Measurements from ENCODE around the gene ZNF275.
"Not testable (repeated sequence)": the region's sequence is repeated elsewhere in the genome, so short reads cannot be mapped to it uniquely, and the experiment has no call there.

Gene ZNF275

GRCh38 chrX:153333821-153334653 lies at the start of gene ZNF275:
Gene ZNF275 (plus strand): TSS chrX:153334153. CDS start chrX:153336680, 2,527 bp downstream.
- DNase-seq, result peak; percentile 83

GRCh38 chrX:153285678-153286077 lies 48.3 kb upstream of the ZNF275 start:
- DNase-seq, result not testable (repeated sequence)

- not testable (repeated sequence) for DNase-seq
Observed at GRCh38 chrX:153288807-153289206, 45.1 kb upstream of the ZNF275 start.

- not testable (repeated sequence) for DNase-seq
Observed at GRCh38 chrX:153293485-153294071, 40.4 kb upstream of the ZNF275 start.

GRCh38 chrX:153297376-153297775 lies 36.6 kb upstream of the ZNF275 start:
- no peak for DNase-seq

- no peak for DNase-seq
Observed at GRCh38 chrX:153299855-153300254, 34.1 kb upstream of the ZNF275 start.

DNA sequence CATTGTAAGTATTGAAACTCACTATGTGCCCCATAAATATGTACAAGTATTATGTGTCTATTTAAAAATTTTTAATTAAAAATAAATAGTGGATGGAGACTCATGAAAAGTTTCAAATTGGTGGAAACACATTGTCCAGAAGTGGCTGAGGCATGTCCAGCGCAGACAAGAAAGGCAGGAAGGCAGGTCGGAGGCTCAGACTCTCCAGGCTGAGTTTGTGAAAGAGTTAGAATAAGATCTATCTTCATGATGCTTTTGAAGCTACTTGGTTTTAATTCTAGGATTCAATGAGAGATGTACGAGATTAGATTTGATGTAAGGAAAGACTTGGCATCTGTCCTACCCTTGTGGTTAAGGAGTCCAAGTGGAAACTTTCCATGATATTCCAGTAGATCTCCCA lies 32.2 kb upstream of the ZNF275 start:
- no peak for DNase-seq

DNA sequence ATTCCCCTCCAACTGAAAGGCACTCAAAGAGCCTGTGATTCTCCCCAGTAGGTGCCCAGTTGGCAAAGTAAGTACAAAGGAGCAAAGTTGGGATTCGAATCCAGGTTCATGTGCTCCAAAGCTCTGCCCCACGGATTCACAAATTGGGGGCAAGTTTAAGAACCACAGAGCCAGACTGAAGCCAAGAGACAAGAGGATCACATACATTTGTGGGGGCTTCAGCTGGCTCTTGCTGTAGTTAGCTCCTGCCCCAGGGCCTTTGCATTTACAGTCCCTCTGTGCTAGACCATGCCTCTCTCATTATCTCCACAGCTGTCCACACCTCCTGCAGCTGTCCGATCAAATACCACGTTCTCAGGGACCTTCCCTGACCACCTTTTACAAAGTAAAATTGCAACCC lies 31.2 kb upstream of the ZNF275 start:
- no peak for DNase-seq

DNA sequence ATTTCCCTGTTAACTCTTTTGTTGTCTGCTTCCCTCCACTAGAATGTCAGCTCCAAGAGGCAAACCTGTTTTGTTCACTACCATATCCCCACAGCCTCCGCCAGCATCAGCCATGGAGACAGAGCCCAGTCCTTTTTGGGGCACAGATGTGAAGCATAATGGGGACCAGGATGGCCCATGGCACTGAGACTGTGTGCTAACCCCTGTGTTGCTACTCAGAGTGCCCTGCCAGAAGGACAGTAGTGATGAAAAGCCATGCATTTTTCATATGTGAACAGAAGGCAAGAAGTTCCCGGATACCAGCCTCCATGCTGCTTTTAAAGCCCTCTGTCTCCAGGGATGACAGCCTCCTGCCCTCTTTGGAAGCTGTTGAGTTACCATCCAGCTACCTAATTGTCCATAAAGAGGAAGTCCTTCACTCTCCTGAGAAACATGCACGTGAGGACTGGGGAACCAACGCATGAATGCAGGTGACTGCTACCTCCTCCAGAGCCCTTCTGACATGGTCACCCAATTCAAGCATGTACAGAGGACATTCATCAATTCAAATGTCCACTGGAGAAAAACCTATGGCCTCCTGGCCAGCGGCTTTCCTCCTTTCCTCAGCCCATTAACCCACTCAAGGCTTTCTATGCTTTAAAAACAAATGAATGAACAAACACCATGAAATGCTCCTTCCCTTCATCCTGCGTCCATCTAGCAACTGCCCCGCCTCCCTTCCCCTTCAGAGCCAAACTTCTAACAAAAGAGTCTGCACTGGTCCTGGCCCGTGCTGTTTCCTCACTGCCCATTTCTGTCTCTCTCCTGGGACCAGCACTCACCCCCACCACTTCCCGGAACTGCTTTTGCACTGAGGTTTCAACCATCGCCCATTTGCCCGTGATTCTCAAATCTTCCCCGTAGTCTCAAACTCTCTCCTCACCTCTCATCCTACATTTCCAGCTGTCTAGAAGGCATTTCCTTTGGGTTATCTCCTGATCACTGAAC lies 30.4 kb upstream of the ZNF275 start:
- no peak for DNase-seq

- DNase-seq, result no peak
Observed at GRCh38 chrX:153304988-153305736, 28.8 kb upstream of the ZNF275 start.

DNA sequence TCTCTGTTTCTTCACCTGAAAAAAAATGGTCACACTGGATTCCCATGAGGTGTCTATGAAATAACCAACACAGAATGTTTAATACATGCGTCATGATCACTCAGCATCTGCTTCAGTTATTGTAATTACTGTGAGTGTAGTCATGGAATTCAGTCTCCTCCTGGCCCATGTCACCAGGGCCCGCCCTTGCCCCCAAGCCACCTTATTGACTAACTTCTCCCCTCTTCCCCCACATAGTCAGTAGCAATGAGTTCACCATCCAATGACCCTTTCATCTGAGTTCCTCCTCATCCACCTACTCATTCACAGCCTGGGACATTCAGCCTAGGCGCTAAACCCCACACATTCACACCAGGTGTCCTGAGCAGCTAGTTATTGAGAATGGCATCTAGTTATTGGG lies 28.0 kb upstream of the ZNF275 start:
- no peak for DNase-seq

GRCh38 chrX:153306527-153307115 lies 27.3 kb upstream of the ZNF275 start:
- DNase-seq, result no peak

GRCh38 chrX:153307276-153308178 lies 26.4 kb upstream of the ZNF275 start:
- DNase-seq, result no peak

- DNase-seq, result no peak
Observed at GRCh38 chrX:153310901-153311300, 23.1 kb upstream of the ZNF275 start.

GRCh38 chrX:153312041-153312440 lies 21.9 kb upstream of the ZNF275 start:
- no peak for DNase-seq

DNA sequence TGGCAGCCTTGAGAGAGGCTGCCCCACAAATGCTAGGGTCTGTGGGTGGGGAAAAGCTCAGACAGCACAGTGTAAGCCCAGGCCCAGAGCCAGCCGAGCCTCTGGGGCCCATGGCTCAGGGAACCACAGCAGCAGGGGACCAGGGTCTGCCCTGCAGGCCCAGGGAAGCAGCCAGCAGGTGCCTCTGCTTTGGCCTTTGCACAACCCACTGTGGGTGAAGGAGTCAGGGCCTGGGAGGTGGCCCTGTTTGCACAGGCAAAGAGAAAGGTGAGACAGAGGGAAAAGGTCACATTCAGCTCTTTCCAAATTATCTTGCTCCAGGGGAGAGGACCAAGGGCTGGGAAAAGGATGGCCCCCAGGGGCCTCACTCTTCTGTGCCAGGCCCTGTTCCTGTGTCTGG lies 21.1 kb upstream of the ZNF275 start:
- no peak for DNase-seq

GRCh38 chrX:153317306-153317705 lies 16.6 kb upstream of the ZNF275 start:
- DNase-seq, result no peak

- no peak for DNase-seq
Observed at GRCh38 chrX:153317996-153318722, 15.8 kb upstream of the ZNF275 start.

DNA sequence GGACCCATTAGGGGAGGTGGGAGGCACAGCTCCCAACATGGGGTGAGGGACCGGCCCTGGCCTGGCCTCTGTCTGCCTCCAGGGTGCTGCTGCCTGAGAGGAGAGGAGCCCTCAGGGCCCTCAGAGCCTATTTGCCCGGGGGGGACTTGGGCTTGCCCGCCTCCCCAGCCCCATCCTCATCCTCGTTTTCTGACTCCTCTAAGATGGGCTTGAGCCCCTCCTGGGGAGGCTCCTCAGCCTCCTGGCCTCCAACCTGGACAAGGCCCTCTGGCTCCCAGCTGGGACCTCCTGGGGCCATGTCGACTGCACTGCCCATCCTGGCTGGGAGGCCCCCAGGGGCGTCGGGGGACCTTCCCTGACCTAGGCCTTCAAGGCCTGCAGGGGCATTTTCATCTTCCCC lies 15.1 kb upstream of the ZNF275 start:
- DNase-seq, result no peak

Data from NCI-H774 (cell line).